H7 (cell line): ENCODE results near the gene TTC27. TPM values are rescaled to one million over a fixed set of nuclear protein-coding genes. Genes with fewer than 3 reads are reported as not detected.
A peak's percentile ranks its signal among the peaks of the same experiment; 100 is the strongest.

ENCODE experiments used
- DNase-seq: peaks from one replicate; pipeline ENCODE4 v3.0.0; 2012
- H3K27me3 ChIP-seq: 2 replicates; pipeline ENCODE4 v1.6.0; 2011; ENCODE audit warnings: mild to moderate bottlenecking, low read length; ENCODE audit not compliant: control insufficient read depth, insufficient read depth
- H3K36me3 ChIP-seq: replicated peaks from 2 replicates; pipeline ENCODE4 v1.5.1; 2011; ENCODE audit warnings: low read length; ENCODE audit not compliant: control insufficient read depth, insufficient read depth
- H3K4me3 ChIP-seq: 2 replicates; pipeline ENCODE4 v1.5.1; 2011; ENCODE audit warnings: low read depth, mild to moderate bottlenecking, control low read depth, low read length, moderate library complexity; ENCODE audit not compliant: insufficient read depth
- total RNA-seq: library from RNA; depleted of rRNA; stranded (reverse); fragments of >200 nt; shearing (Covaris generic); gene quantifications from 2 replicates; pipeline ENCODE4 v1.2.3, GENCODE V29; 2014

The TTC27 gene
- total RNA-seq, 1 experiment from 2014 or later: 20.3 TPM

DNA sequence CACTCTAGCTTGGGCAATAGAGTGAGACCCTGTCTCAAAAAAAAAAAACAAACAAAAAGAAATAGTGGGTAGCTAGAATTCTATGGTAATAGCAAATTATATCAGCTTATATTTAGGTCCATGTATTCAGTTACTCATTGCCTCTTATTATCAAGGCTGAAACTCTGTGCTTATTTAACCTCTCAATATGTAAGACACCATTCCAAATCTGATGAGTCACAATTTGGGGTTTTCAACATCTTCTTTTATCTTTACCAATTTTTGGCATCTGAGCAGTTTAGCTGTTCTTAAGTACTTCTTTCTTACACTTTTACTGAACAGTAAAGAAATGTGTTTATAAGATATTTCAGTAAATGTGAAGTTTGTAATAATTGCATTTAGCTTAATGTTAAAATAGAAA lies 69.3 kb downstream of the TTC27 start:
- H3K27me3 ChIP-seq: no peaks in the 10 kb centered on the region
- no peaks in the 10 kb centered on the region for H3K36me3 ChIP-seq
- DNase-seq: no peak
- no peak overlapping the region for H3K4me3 ChIP-seq

GRCh38 chr2:32699151-32699550 lies 71.3 kb downstream of the TTC27 start:
- peak; percentile 51 for DNase-seq
- Histone ChIP-seq H3K36me3 (no peaks in the 10 kb centered on the region), H3K27me3 (no peaks in the 10 kb centered on the region), H3K4me3 (no peak overlapping the region)

GRCh38 chr2:32701806-32702205 lies 74.0 kb downstream of the TTC27 start:
- H3K27me3 ChIP-seq: no peaks in the 10 kb centered on the region
- no peak for DNase-seq
- H3K36me3 ChIP-seq: no peaks in the 10 kb centered on the region
- no peak overlapping the region for H3K4me3 ChIP-seq

DNA sequence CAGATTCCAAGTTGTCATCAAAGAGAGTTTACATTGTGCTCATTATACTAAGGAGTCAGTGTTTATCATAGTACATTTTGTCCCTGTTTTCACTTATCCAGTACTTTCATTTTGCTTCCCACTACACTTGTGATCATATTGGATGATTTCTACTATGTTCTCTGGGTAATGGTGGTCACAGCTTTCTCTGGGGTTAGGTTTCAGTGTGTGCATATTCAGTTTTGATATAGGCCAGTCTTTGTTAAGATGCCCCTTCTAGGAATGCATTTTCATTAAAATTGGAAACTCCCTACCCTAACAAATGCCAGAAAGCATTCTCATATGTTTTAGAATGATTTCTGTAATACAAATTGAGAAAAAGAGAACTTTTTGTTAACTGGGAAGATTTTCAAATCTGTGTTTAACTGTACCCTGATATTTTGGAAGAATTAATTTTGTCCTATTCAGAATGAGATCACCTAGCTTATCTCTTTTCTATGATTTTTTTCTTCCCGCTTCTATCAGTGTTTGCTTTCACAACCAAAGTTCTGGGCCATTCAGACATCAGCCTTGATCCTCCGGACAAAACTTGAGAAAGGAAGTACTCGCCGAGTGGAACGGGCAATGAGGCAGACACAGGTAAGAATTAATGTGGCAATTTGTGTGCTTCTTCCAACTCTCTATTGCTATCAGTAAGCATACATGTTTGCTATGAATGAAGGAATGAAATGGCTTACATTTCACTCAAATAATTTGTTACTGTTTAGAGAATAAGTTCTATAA lies 74.6 kb downstream of the TTC27 start:
- Histone ChIP-seq H3K4me3 (no peak overlapping the region), H3K27me3 (no peaks in the 10 kb centered on the region), H3K36me3 (no peaks in the 10 kb centered on the region)
- no peak for DNase-seq

GRCh38 chr2:32706815-32707579 lies 79.1 kb downstream of the TTC27 start:
- H3K27me3 ChIP-seq: no peaks in the 10 kb centered on the region
- no peak for DNase-seq
- no peaks in the 10 kb centered on the region for H3K36me3 ChIP-seq
- no peak overlapping the region for H3K4me3 ChIP-seq

- no peaks in the 10 kb centered on the region for H3K27me3 ChIP-seq
- DNase-seq: no peak
- no peak overlapping the region for H3K4me3 ChIP-seq
- no peaks in the 10 kb centered on the region for H3K36me3 ChIP-seq
Observed at GRCh38 chr2:32711219-32711618, 83.4 kb downstream of the TTC27 start.

DNA sequence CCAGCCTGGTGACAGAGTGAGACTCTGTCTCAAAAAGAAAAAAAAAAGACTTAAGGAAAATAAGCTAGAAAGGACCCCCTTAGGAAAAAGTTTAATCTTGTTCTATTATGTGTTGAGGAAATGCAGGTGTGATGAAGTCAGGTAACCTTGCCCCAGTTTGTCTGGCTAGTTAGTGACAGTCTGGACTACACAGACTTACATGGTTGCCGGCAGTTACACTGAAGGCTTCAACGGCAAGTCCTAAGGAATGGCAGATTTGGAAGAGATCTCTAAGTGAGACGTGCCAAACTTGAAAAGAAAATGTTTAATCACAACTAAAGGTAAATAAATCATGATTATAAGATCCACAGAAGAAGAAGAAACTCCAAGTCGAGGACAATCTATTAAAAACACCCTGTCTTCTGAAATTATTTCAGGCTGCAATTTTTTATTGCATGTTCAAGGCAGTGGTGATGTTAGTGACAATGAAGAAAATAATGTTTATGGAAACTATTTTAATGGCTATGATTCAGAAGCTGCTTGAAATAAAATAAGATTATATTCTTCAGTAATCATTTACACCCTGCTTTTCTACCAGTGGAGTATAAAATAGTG lies 84.2 kb downstream of the TTC27 start:
- no peak for DNase-seq
- Histone ChIP-seq H3K36me3 (no peaks in the 10 kb centered on the region), H3K4me3 (no peak overlapping the region), H3K27me3 (no peaks in the 10 kb centered on the region)

- Histone ChIP-seq H3K36me3 (no peaks in the 10 kb centered on the region), H3K27me3 (no peaks in the 10 kb centered on the region), H3K4me3 (no peak overlapping the region)
- no peak for DNase-seq
Observed at GRCh38 chr2:32712870-32713269, 85.0 kb downstream of the TTC27 start.

- Histone ChIP-seq H3K27me3 (no peaks in the 10 kb centered on the region), H3K36me3 (no peaks in the 10 kb centered on the region)
Observed at GRCh38 chr2:32714521-32714920, 86.7 kb downstream of the TTC27 start.

DNA sequence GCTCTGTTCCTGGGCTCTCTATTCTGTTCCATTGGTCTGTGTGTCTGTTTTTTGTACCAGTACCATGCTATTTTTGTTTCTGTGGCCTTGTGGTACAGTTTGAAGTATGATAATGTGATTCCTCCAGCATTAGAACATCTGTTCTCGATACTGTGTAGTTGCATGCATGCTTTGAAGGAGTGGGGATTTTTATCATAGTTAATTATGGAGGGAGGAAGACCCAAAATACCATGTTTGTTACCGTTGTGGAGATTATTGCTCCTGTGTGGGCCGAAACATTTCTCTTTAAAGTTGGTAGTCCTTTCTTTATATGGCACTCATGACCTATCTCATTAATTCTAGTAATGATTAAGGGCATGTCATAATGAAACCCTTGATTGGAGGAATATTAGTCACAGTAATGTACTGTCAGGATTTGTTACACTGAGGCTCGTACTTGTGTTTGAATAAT lies 87.6 kb downstream of the TTC27 start:
- no peak for DNase-seq
- Histone ChIP-seq H3K36me3 (no peaks in the 10 kb centered on the region), H3K4me3 (no peak overlapping the region), H3K27me3 (no peaks in the 10 kb centered on the region)

More at GRCh38 chr2:32714521-32714920, 86.7 kb downstream of the TTC27 start:
- no peak for DNase-seq
- H3K4me3 ChIP-seq: no peak overlapping the region

- no peak for DNase-seq
Observed at GRCh38 chr2:32715981-32716380, 88.1 kb downstream of the TTC27 start.

GRCh38 chr2:32716598-32716997 lies 88.7 kb downstream of the TTC27 start:
- Histone ChIP-seq H3K27me3 (no peaks in the 10 kb centered on the region), H3K4me3 (no peak overlapping the region), H3K36me3 (no peaks in the 10 kb centered on the region)
- no peak for DNase-seq

More at GRCh38 chr2:32715981-32716380, 88.1 kb downstream of the TTC27 start:
- Histone ChIP-seq H3K27me3 (no peaks in the 10 kb centered on the region), H3K36me3 (no peaks in the 10 kb centered on the region), H3K4me3 (no peak overlapping the region)

DNA sequence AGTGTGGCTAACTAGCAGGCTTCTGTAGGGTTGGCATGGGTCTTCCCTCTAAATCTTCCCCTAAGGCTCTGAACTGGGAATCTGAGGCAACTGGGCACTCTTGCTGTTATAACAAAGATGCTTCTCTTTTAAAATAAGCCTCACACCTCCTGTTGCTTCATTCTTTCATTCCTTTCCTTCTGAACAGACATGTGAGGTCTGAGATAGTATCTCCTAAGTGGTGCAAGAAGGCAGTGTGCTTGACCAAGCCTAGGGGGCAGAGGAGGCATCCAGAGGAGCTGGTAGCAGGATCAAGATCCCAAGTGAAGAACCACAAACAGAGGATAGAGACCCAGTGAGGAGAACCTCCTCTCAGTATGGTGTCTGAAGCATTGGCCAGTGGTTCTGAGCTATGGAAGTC lies 90.9 kb downstream of the TTC27 start:
- no peak for DNase-seq

DNA sequence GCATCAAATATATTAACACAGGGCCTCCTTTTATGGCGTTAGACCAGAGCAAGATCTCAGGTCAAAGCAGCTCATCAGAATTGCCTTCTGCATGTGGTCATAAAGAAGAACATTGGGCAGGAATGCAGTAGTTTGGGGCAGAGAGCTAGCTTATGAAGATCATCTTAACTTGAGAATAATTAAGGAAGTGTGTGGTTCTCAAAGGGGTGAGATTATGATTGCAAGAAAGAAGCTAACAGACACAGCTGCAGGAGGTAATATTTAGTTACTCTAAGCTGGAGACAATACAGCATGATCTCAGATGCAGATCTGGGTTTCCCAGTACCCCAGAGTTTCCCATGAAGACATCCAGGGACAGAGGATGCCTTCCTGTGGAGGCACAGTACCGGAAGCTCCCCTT lies 91.6 kb downstream of the TTC27 start:
- H3K27me3 ChIP-seq: no peaks in the 10 kb centered on the region
- DNase-seq: no peak

More for the DNA sequence above, 90.9 kb downstream of the TTC27 start:
- H3K27me3 ChIP-seq: no peaks in the 10 kb centered on the region
- no peak overlapping the region for H3K4me3 ChIP-seq
- no peaks in the 10 kb centered on the region for H3K36me3 ChIP-seq

More for the DNA sequence above, 91.6 kb downstream of the TTC27 start:
- H3K36me3 ChIP-seq: no peaks in the 10 kb centered on the region
- H3K4me3 ChIP-seq: no peak overlapping the region
